WTC11 (cell line): ENCODE measurements around the gene MLC1.

Source experiments
- FOXJ3 ChIP-seq: sonication (generic); formaldehyde crosslinking; IDR thresholded peaks from 2 replicates; pipeline ENCODE4 v1.9.0; 2021; ENCODE audit warnings: missing genetic modification reagents, mild to moderate bottlenecking, borderline replicate concordance
- JUN ChIP-seq: sonication (generic); formaldehyde crosslinking; IDR thresholded peaks from 2 replicates; pipeline ENCODE4 v1.8.0; 2023; ENCODE audit warnings: mild to moderate bottlenecking, missing genetic modification reagents
- TEAD1 ChIP-seq: sonication (generic); formaldehyde crosslinking; IDR thresholded peaks from 2 replicates; pipeline ENCODE4 v1.8.0; 2022; ENCODE audit warnings: mild to moderate bottlenecking, missing genetic modification reagents
- TF ChIP-seq, protein P1 (sequence below): fragments of 200-600 bp; IDR thresholded peaks from 2 replicates; pipeline ENCODE4 v1.8.0; 2022; ENCODE audit warnings: antibody characterized with exemption

DNA sequence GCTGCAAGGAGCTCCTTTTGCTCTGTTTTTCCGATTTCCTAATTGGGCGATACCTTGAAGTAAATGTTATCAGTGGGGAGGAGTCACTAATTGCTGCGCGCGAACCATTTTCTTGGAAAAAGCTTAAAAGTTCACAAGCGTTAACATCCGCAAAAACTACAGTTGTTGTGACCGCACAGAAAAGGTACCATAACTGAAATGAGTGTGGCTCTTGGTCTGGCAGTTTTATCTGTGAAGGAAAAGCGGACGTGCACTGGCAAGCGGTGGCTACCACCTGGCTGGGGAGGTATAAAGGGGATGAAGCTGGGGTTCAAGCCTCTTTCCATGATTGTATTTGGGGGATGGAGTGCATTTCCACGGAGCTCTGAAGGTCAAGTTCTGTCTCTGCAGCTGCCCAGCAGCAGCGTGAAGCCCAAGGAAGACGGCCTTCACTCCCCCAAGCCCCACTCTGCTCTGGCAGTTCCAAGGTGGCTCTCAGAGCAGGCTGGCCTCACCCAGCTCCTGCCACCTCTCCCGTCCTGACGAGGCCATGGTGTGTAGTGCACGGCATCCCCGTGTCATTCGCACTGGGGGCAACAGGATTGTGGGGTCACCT is 32.0 kb upstream of the MLC1 start:
- TF ChIP-seq, protein P1, sequence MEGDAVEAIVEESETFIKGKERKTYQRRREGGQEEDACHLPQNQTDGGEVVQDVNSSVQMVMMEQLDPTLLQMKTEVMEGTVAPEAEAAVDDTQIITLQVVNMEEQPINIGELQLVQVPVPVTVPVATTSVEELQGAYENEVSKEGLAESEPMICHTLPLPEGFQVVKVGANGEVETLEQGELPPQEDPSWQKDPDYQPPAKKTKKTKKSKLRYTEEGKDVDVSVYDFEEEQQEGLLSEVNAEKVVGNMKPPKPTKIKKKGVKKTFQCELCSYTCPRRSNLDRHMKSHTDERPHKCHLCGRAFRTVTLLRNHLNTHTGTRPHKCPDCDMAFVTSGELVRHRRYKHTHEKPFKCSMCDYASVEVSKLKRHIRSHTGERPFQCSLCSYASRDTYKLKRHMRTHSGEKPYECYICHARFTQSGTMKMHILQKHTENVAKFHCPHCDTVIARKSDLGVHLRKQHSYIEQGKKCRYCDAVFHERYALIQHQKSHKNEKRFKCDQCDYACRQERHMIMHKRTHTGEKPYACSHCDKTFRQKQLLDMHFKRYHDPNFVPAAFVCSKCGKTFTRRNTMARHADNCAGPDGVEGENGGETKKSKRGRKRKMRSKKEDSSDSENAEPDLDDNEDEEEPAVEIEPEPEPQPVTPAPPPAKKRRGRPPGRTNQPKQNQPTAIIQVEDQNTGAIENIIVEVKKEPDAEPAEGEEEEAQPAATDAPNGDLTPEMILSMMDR = no peak
- no peak for TF ChIP-seq TEAD1 (CRISPR knock-in tag)
- no peak for TF ChIP-seq FOXJ3
- TF ChIP-seq JUN (CRISPR knock-in tag) = no peak
